HG02571 (cell line): Measurements from ENCODE around the gene PLXNA3.
A peak's percentile ranks its signal among the peaks of the same experiment; 100 is the strongest.

Experiments
- ATAC-seq: cut with Tn5 transposase; IDR thresholded peaks from one replicate; pipeline ENCODE4 v1.9.1; 2021; ENCODE audit warnings: mild to moderate bottlenecking, moderate library complexity; ENCODE audit not compliant: unreplicated experiment

PLXNA3 gene

GRCh38 chrX:154434394-154435168, 23.5 kb upstream of the PLXNA3 start:
- no peak for ATAC-seq

- no peak for ATAC-seq
Measured at GRCh38 chrX:154435171-154435733, 22.8 kb upstream of the PLXNA3 start.

- ATAC-seq, result no peak
Measured at GRCh38 chrX:154436374-154436982, 21.6 kb upstream of the PLXNA3 start.

GRCh38 chrX:154436983-154437752, 20.9 kb upstream of the PLXNA3 start, which contains the start of gene GDI1:
Gene GDI1, plus strand, starts transcription at chrX:154437154. Its CDS starts 101 bp downstream, at chrX:154437255.
- ATAC-seq, result no peak

- no peak for ATAC-seq
Measured at GRCh38 chrX:154437971-154438893, 19.8 kb upstream of the PLXNA3 start.

GRCh38 chrX:154439841-154440240, 18.2 kb upstream of the PLXNA3 start:
- no peak for ATAC-seq

- ATAC-seq, result no peak
Measured at GRCh38 chrX:154440623-154441357, 17.3 kb upstream of the PLXNA3 start.

GRCh38 chrX:154441564-154441963, 16.5 kb upstream of the PLXNA3 start:
- ATAC-seq, result no peak

- no peak for ATAC-seq
Measured at GRCh38 chrX:154441984-154442707, 15.9 kb upstream of the PLXNA3 start.

- ATAC-seq, result no peak
Measured at GRCh38 chrX:154443479-154443910, 14.6 kb upstream of the PLXNA3 start.

GRCh38 chrX:154443992-154444754, 13.9 kb upstream of the PLXNA3 start, which contains the start of gene FAM50A:
Gene FAM50A, plus strand, starts transcription at chrX:154444141. Its CDS starts 95 bp downstream, at chrX:154444236.
- peak; percentile 64 for ATAC-seq

- ATAC-seq, result no peak
Measured at GRCh38 chrX:154444755-154445246, 13.3 kb upstream of the PLXNA3 start.

- ATAC-seq, result no peak
Measured at GRCh38 chrX:154445776-154446175, 12.3 kb upstream of the PLXNA3 start.

GRCh38 chrX:154446430-154446829, 11.7 kb upstream of the PLXNA3 start:
- no peak for ATAC-seq

GRCh38 chrX:154448484-154448883, 9.6 kb upstream of the PLXNA3 start:
- no peak for ATAC-seq

- ATAC-seq, result no peak
Measured at GRCh38 chrX:154449618-154450017, 8.5 kb upstream of the PLXNA3 start.

- no peak for ATAC-seq
Measured at GRCh38 chrX:154450312-154450711, 7.8 kb upstream of the PLXNA3 start.

- no peak for ATAC-seq
Measured at GRCh38 chrX:154452823-154453222, 5.3 kb upstream of the PLXNA3 start.
